Lower leg skin (tissue), 4 donors: Measurements from ENCODE around the gene RNF113B. TPM values are rescaled to one million over a fixed set of nuclear protein-coding genes. Genes with fewer than 3 reads are reported as not detected.

Source experiments
- DNase-seq, 2 donors: peaks; one replicate each; pipeline ENCODE4 v3.0.0-alpha.2; 2019; ENCODE audit warnings: low spot score in 2 of 2
- H3K4me3 ChIP-seq: fragments of 200-600 bp; sonication (generic); 2 replicates; pipeline ENCODE4 v1.5.1; 2017; ENCODE audit warnings: mild to moderate bottlenecking, low read depth; ENCODE audit not compliant: poor library complexity, severe bottlenecking
- POLR2A ChIP-seq, 2 donors: fragments of 450-650 bp; IDR thresholded peaks; one replicate each; pipeline ENCODE4 v1.6.1; 2016 to 2017; ENCODE audit warnings: antibody characterized with exemption in 2 of 2, mild to moderate bottlenecking in 1 of 2, moderate library complexity in 1 of 2
- WGBS, 2 donors: methylation state at CpG; one replicate each; pipeline ENCODE4 v1.1.5; 2018; 5-methylcytosine and 5-hydroxymethylcytosine counted together
- intact Hi-C: fragments of 100-400 bp; cut with DNase I; formaldehyde crosslinking; loops from one replicate; pipeline ENCODE4 v1.15.0; 2023; ENCODE audit warnings: low total_unique reads
- total RNA-seq, 4 donors: library from RNA; depleted of rRNA; stranded (reverse); fragments of >200 nt; gene quantifications; one replicate each; pipeline ENCODE4 v1.1.0, GENCODE V29; 2016
- TF ChIP-seq, protein P1 (sequence below), 3 donors: fragments of 450-650 bp; IDR thresholded peaks; one replicate each; pipeline ENCODE4 v1.5.1; 2016; ENCODE audit warnings: antibody characterized with exemption in 3 of 3, mild to moderate bottlenecking in 3 of 3, moderate library complexity in 2 of 3

Gene RNF113B
- total RNA-seq, 4 donors from 2014 or later = not detected

DNA sequence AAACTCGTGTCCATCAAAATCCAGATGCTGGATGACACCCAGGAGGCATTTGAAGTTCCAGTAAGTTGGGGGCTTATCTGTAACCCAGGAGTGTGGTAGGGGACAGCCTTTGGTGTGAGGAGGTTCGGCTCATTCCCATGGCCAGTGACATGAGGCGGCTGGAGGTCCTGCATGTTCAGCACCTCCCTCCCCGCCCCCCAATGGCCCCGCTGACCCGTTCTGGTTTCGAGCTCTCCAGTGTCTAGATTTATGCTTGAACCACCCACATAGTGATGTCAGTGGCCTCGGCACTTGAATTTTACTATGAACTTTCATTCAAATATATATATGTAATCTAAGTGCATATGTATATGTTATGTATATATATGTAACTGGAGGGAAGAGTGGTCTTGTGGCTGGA, 36.3 kb upstream of the RNF113B start:
- TF ChIP-seq POLR2A (IDR thresholded peaks at IDR 0.05) = no peak
- TF ChIP-seq, protein P1, sequence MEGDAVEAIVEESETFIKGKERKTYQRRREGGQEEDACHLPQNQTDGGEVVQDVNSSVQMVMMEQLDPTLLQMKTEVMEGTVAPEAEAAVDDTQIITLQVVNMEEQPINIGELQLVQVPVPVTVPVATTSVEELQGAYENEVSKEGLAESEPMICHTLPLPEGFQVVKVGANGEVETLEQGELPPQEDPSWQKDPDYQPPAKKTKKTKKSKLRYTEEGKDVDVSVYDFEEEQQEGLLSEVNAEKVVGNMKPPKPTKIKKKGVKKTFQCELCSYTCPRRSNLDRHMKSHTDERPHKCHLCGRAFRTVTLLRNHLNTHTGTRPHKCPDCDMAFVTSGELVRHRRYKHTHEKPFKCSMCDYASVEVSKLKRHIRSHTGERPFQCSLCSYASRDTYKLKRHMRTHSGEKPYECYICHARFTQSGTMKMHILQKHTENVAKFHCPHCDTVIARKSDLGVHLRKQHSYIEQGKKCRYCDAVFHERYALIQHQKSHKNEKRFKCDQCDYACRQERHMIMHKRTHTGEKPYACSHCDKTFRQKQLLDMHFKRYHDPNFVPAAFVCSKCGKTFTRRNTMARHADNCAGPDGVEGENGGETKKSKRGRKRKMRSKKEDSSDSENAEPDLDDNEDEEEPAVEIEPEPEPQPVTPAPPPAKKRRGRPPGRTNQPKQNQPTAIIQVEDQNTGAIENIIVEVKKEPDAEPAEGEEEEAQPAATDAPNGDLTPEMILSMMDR (IDR thresholded peaks at IDR 0.05) = no peak
- no peak overlapping the region for H3K4me3 ChIP-seq
- 86 to 96% methylated on average over 8 of the region's 8 CpGs for WGBS, 2 donors
- intact Hi-C loops = no loop called here
- no peak for DNase-seq

DNA sequence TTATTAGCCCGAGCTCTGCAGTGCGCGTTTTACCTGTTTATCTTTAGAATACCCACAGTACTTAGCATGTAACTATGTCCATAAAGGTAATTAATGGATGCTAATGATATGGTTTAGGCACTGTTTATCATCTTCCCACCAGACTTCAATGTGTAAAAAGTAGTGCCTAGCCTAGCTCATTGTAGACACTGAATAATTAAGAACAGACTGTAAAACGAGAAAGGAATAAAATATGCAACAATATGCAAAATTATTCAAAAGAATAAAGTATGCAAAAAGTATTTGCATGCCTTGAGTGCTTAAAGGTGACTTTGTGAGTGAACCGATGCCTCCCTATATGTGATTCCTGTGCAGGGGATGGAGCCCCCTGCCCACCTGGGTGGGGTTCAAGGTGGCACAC, 35.7 kb upstream of the RNF113B start:
- WGBS, 2 donors = 84 to 87% methylated on average over 5 of the region's 5 CpGs
- TF ChIP-seq POLR2A (IDR thresholded peaks at IDR 0.05) = no peak
- TF ChIP-seq, protein P1 (IDR thresholded peaks at IDR 0.05) = no peak
- no peak overlapping the region for H3K4me3 ChIP-seq
- intact Hi-C loops = no loop called here
- no peak for DNase-seq

DNA sequence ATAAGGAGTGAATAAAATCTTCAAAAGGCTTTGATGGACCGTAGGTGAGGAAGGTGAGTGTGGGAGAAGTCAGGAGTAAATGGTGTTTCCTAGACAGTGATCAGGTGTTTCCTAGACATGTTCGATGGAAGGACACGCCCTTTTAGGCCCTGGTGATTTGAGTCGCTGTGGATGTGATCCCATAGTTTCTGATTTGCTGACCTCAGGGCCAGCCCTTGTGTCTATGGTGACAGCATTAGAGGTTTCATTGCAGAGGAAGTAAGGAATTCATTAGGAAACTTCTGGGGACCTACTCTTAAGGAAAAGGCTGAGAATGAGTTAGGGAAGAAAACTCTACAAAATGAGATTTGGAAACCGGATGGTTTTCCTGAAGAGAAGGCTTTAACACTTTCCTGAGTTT, 31.5 kb upstream of the RNF113B start:
- H3K4me3 ChIP-seq = no peak overlapping the region
- intact Hi-C loops = no loop called here
- WGBS, 2 donors = 81 to 86% methylated on average over 5 of the region's 5 CpGs
- TF ChIP-seq POLR2A (IDR thresholded peaks at IDR 0.05) = no peak
- TF ChIP-seq, protein P1 (IDR thresholded peaks at IDR 0.05) = no peak
- DNase-seq = no peak

DNA sequence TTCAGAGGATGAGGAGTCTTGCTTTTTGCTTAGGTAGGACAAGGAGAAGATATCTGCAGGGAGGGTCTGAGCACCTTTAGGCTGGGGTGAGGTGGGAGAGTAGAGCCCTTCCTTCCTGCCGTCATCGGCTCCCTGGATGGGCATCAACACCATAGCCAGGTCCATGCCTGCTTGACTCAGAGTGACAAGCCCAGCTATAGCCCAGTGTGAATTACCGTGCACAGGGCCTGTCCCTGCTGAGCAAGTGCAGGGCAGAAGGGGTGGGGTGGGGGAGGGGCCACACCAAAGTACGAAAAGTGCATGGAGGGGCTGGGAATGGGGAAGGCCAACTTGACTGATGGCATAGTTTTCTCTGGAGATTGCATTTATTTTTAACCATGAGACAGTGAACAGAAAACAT, 30.3 kb upstream of the RNF113B start:
- intact Hi-C loops = no loop called here
- H3K4me3 ChIP-seq = no peak overlapping the region
- WGBS, 2 donors = 71 to 81% methylated on average over 4 of the region's 4 CpGs
- DNase-seq = no peak
- TF ChIP-seq, protein P1 (IDR thresholded peaks at IDR 0.05) = no peak
- no peak for TF ChIP-seq POLR2A (IDR thresholded peaks at IDR 0.05)

- 70 to 71% methylated on average over 4 of the region's 4 CpGs for WGBS, 2 donors
- intact Hi-C loops = no loop called here
- H3K4me3 ChIP-seq = no peak overlapping the region
- no peak for DNase-seq
- no peak for TF ChIP-seq POLR2A (IDR thresholded peaks at IDR 0.05)
- TF ChIP-seq, protein P1 (IDR thresholded peaks at IDR 0.05) = no peak
Observed at GRCh38 chr13:98206946-98207345, 29.9 kb upstream of the RNF113B start.

- 96% methylated on average over 2 of the region's 2 CpGs for WGBS, 2 donors
- no peak overlapping the region for H3K4me3 ChIP-seq
- intact Hi-C loops = no loop called here
- DNase-seq = no peak
- TF ChIP-seq, protein P1 (IDR thresholded peaks at IDR 0.05) = no peak
- TF ChIP-seq POLR2A (IDR thresholded peaks at IDR 0.05) = no peak
Observed at GRCh38 chr13:98204546-98204945, 27.5 kb upstream of the RNF113B start.
